IMR-90 (cell line): ENCODE results near the gene RNF112. TPM values are rescaled to one million over a fixed set of nuclear protein-coding genes. Genes with fewer than 3 reads are reported as not detected.

ENCODE experiments used
- ATAC-seq: fragments of 200-7000 bp; cut with Tn5 transposase; 2 replicates; pipeline ENCODE4 v1.9.1; 2020; ENCODE audit warnings: low read depth, mild to moderate bottlenecking, moderate library complexity
- BruUV-seq: library from RNA; stranded (reverse); fragments of 400-500 nt; replicated peaks from 2 replicates; lab custom pipeline; 2021; lab: Mats Ljungman, UMichigan
- CTCF ChIA-PET: fragments of 300-600 bp; formaldehyde crosslinking; extraction: SDS; loops from one replicate; lab custom pipeline; 2021; ENCODE audit warnings: antibody characterized with exemption; lab: Yijun Ruan, JAX
- POLR2A ChIA-PET: fragments of 300-600 bp; sonication (Branson Sonifier 250); formaldehyde crosslinking; loops from one replicate; lab custom pipeline; 2022; ENCODE audit warnings: antibody characterized with exemption; ENCODE audit not compliant: unreplicated experiment; lab: Charles Lee
- DNase-seq: peaks from one replicate; pipeline ENCODE4 v3.0.0; 2013
- H2AFZ ChIP-seq: replicated peaks from 2 replicates; pipeline ENCODE3; 2013; ENCODE audit warnings: low read length, mild to moderate bottlenecking; ENCODE audit not compliant: poor library complexity
- H2AK5ac ChIP-seq: 2 replicates; pipeline ENCODE4 v1.6.1; 2013; ENCODE audit warnings: low read depth, low read length, inconsistent platforms
- H2AK9ac ChIP-seq: replicated peaks from 2 replicates; pipeline ENCODE3; 2013; ENCODE audit warnings: mild to moderate bottlenecking, low read depth, low read length, moderate library complexity; ENCODE audit not compliant: poor library complexity
- H2BK120ac ChIP-seq: 2 replicates; pipeline ENCODE4 v1.6.1; 2013; ENCODE audit warnings: low read depth, low read length, inconsistent platforms
- H2BK15ac ChIP-seq: 3 replicates; pipeline ENCODE4 v1.6.1; 2013; ENCODE audit warnings: low read depth, low read length, inconsistent platforms
- H2BK20ac ChIP-seq: 2 replicates; pipeline ENCODE4 v1.6.1; 2013; ENCODE audit warnings: low read depth, mild to moderate bottlenecking, inconsistent platforms, low read length, moderate library complexity
- H2BK5ac ChIP-seq: 2 replicates; pipeline ENCODE4 v1.6.1; 2013; ENCODE audit warnings: mild to moderate bottlenecking, low read depth, low read length, inconsistent platforms; ENCODE audit not compliant: poor library complexity, severe bottlenecking
- H3K14ac ChIP-seq: replicated peaks from 2 replicates; pipeline ENCODE4 v1.6.1; 2013; ENCODE audit warnings: low read depth, low read length, inconsistent platforms
- H3K18ac ChIP-seq: 2 replicates; pipeline ENCODE4 v1.6.1; 2013; ENCODE audit warnings: low read depth, low read length, control low read depth
- H3K23ac ChIP-seq: 2 replicates; pipeline ENCODE4 v1.6.1; 2013; ENCODE audit warnings: low read depth, low read length, inconsistent platforms
- H3K27ac ChIP-seq: 2 replicates; pipeline ENCODE4 v1.5.1; 2013; ENCODE audit warnings: mild to moderate bottlenecking, control low read depth, low read length; ENCODE audit not compliant: insufficient read depth
- H3K27me3 ChIP-seq: 2 replicates; pipeline ENCODE4 v1.6.1; 2013; ENCODE audit warnings: low read length; ENCODE audit not compliant: control insufficient read depth, insufficient read depth
- H3K36me3 ChIP-seq: 2 replicates; pipeline ENCODE4 v1.6.1; 2013; ENCODE audit warnings: low read length, mixed read lengths; ENCODE audit not compliant: control insufficient read depth, insufficient read depth
- H3K4ac ChIP-seq: 2 replicates; pipeline ENCODE4 v1.6.1; 2013; ENCODE audit warnings: low read depth, low read length, inconsistent platforms
- H3K4me1 ChIP-seq: 2 replicates; pipeline ENCODE4 v1.6.1; 2013; ENCODE audit warnings: low read length, mixed read lengths; ENCODE audit not compliant: control insufficient read depth, insufficient read depth
- H3K4me2 ChIP-seq: 2 replicates; pipeline ENCODE4 v1.6.1; 2013; ENCODE audit warnings: low read depth, mild to moderate bottlenecking, control low read depth, low read length, moderate library complexity
- H3K4me3 ChIP-seq: 2 replicates; pipeline ENCODE4 v1.5.1; 2013; ENCODE audit warnings: low read depth, mild to moderate bottlenecking, control low read depth, low read length, moderate library complexity; ENCODE audit not compliant: insufficient read depth
- H3K56ac ChIP-seq: 2 replicates; pipeline ENCODE4 v1.6.1; 2013; ENCODE audit warnings: low read length, inconsistent platforms; ENCODE audit not compliant: insufficient read depth; ENCODE audit errors: extremely low read depth
- H3K79me1 ChIP-seq, 2 experiments: 2 replicates each; pipeline ENCODE4 v1.6.1; 2013; ENCODE audit warnings: low read length in 2 of 2, inconsistent platforms in 1 of 2, low read depth in 1 of 2
- H3K9ac ChIP-seq: 2 replicates; pipeline ENCODE4 v1.6.1; 2013; ENCODE audit warnings: low read depth, low read length, control low read depth
- H3K9me1 ChIP-seq: 2 replicates; pipeline ENCODE4 v1.6.1; 2013; ENCODE audit warnings: low read length, inconsistent platforms; ENCODE audit not compliant: insufficient read depth
- H3K9me3 ChIP-seq: 2 replicates; pipeline ENCODE4 v1.6.1; 2013; ENCODE audit warnings: low read length; ENCODE audit not compliant: control insufficient read depth, insufficient read depth
- H4K20me1 ChIP-seq: 2 replicates; pipeline ENCODE4 v1.6.1; 2013; ENCODE audit warnings: low read length, inconsistent platforms; ENCODE audit not compliant: insufficient read depth
- H4K5ac ChIP-seq: 2 replicates; pipeline ENCODE4 v1.6.1; 2013; ENCODE audit warnings: mild to moderate bottlenecking, low read depth, low read length, control low read depth
- H4K8ac ChIP-seq, 2 experiments: 2 replicates each; pipeline ENCODE4 v1.6.1; 2013; ENCODE audit warnings: low read depth in 2 of 2, low read length in 2 of 2, control low read depth in 1 of 2, inconsistent platforms in 1 of 2
- H4K91ac ChIP-seq: 2 replicates; pipeline ENCODE4 v1.6.1; 2013; ENCODE audit warnings: low read depth, low read length, inconsistent platforms; ENCODE audit not compliant: insufficient read depth
- BHLHE40 ChIP-seq: fragments of 150-350 bp; IDR thresholded peaks from 2 replicates; pipeline ENCODE4 v1.6.1; 2016; ENCODE audit warnings: mild to moderate bottlenecking, low read depth, low read length
- CEBPB ChIP-seq: IDR thresholded peaks from 2 replicates; pipeline ENCODE4 v1.6.1; 2012; ENCODE audit warnings: low read depth, low read length, improper control_type of control experiment
- CHD1 ChIP-seq: IDR thresholded peaks from 2 replicates; pipeline ENCODE4 v1.6.1; 2012; ENCODE audit warnings: low read depth, low read length, improper control_type of control experiment
- FOS ChIP-seq: fragments of 150-350 bp; IDR thresholded peaks from 2 replicates; pipeline ENCODE4 v1.6.1; 2016; ENCODE audit warnings: low read depth, low read length
- MAFK ChIP-seq: IDR thresholded peaks from 2 replicates; pipeline ENCODE4 v1.6.1; 2012; ENCODE audit warnings: low read depth, low read length, improper control_type of control experiment
- MAZ ChIP-seq: IDR thresholded peaks from 2 replicates; pipeline ENCODE4 v1.6.1; 2012; ENCODE audit warnings: low read depth, mild to moderate bottlenecking, low read length, improper control_type of control experiment, moderate library complexity, borderline replicate concordance
- NFE2L2 ChIP-seq: fragments of 150-350 bp; IDR thresholded peaks from 2 replicates; pipeline ENCODE4 v1.6.1; 2016; ENCODE audit warnings: low read depth, mild to moderate bottlenecking, low read length
- POLR2A ChIP-seq: IDR thresholded peaks from 2 replicates; pipeline ENCODE4 v1.6.1; 2012; ENCODE audit warnings: mild to moderate bottlenecking, low read depth, low read length
- RAD21 ChIP-seq: IDR thresholded peaks from 2 replicates; pipeline ENCODE4 v1.6.1; 2012; ENCODE audit warnings: low read length, improper control_type of control experiment
- RCOR1 ChIP-seq: IDR thresholded peaks from 2 replicates; pipeline ENCODE4 v1.6.1; 2012; ENCODE audit warnings: mild to moderate bottlenecking, low read length, improper control_type of control experiment; ENCODE audit not compliant: insufficient replicate concordance
- RFX5 ChIP-seq: IDR thresholded peaks from 2 replicates; pipeline ENCODE4 v1.8.0; 2012; ENCODE audit warnings: low read depth, mild to moderate bottlenecking, low read length, moderate library complexity
- SMC3 ChIP-seq: fragments of 150-350 bp; IDR thresholded peaks from 2 replicates; pipeline ENCODE4 v1.6.1; 2016; ENCODE audit warnings: low read depth, mild to moderate bottlenecking, antibody characterized with exemption, low read length, moderate library complexity
- WGBS, 2 experiments: methylation state at CpG; one replicate each; pipeline versions ENCODE4 v1.1.5 to v1.1.7; 2013; ENCODE audit warnings: missing lambda C conversion rate in 2 of 2; ENCODE audit not compliant: insufficient read length in 1 of 2; ENCODE audit errors: extremely low coverage in 2 of 2; 5-methylcytosine and 5-hydroxymethylcytosine counted together
- dilution Hi-C: fragments of 300-500 bp; cut with HindIII; formaldehyde crosslinking; loops from one replicate; pipeline ENCODE4 v1.14.3; 2018; ENCODE audit warnings: low sequenced_read_pairs; ENCODE audit not compliant: unreplicated experiment
- in situ Hi-C: fragments of 300-500 bp; cut with MboI; formaldehyde crosslinking; loops from 3 replicates; pipeline ENCODE4 v1.14.3; 2019; ENCODE audit warnings: low sequenced_read_pairs, inconsistent platforms, mixed read lengths
- intact Hi-C: fragments of 100-400 bp; cut with micrococcal nuclease; formaldehyde crosslinking; loops from 2 replicates; pipeline ENCODE4 v1.10.0; 2022
- polyA plus RNA-seq, 3 experiments: library from polyadenylated mRNA; depleted of rRNA; stranded (reverse); fragments of >200 nt; gene quantifications; 2 replicates each; pipeline ENCODE4 v1.2.3, GENCODE V29; 2012; ENCODE audit warnings: low replicate concordance in 1 of 3
- total RNA-seq: library from RNA; depleted of rRNA; stranded (reverse); fragments of >200 nt; gene quantifications from 2 replicates; pipeline ENCODE4 v1.2.3, GENCODE V29; 2012
- TF ChIP-seq, protein P1 (sequence below): conservative IDR thresholded peaks from 2 replicates; pipeline ENCODE4 v1.5.1; 2012; ENCODE audit warnings: mild to moderate bottlenecking, low read depth, low read length, improper control_type of control experiment
- TF ChIP-seq, protein P2 (sequence below): fragments of 150-350 bp; IDR thresholded peaks from 2 replicates; pipeline ENCODE4 v1.6.1; 2017; ENCODE audit warnings: mild to moderate bottlenecking, antibody characterized with exemption, low read length, low read depth

The RNF112 gene
- total and polyA plus RNA-seq, 2 of the 4 experiments (the other 2 are of a cell fraction): 2.5 to 5.7 TPM

DNA sequence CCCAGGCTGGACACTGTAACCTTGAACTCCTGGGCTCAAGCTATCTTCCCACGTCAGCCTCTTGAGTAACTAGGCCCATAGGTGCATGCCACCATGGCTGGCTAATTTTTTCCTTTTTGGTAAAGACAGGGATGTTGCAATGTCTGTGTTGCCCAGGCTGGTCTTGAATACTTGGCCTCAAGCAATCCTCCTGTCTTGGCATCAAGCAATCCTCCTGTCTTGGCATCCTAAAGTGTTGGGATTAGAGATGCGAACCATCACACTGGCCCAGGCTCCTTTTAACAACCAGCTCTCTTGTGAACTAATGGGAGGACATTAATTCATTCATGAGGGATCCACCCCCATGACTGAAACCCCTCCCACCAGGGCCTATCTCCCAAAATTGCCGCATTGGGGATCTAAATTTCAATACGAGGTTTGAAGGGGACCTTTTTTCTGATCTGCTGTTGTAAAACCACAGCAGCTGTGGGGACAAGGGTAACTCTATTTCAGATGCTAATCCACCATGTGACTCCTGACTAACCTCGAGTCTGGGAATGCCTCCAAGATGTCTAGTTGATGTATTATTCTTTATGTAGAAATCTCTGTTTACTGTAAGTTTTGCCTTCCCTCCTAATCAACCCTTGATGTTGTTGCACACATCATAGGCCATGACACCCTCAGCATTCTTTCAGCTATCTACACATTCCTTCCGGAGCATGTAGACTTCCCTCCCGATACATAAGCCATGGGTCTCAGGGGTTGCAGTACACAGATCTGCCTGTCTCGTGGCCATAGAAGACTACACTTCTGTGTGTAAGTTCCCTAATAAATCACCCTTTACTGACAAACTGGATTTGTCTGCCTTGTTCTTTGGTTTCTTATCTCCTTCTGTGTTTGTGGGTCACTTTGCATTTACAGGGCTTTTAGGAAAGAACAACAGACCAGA, 37.6 kb downstream of the RNF112 start:
- Histone ChIP-seq H4K20me1 (no peaks in the 10 kb centered on the region), H2BK20ac (peak overlapping the region; percentile 92), H3K23ac (peak overlapping the region; percentile 89), H3K4me3 (no peak overlapping the region), H2AK5ac (peak overlapping the region; percentile 79), H2BK15ac (peak overlapping the region; percentile 82; the same call in 2 of the 3 replicates), H3K4me1 (peaks cover 17% of the 10 kb centered on the region), H3K27me3 (peaks cover 3% of the 10 kb centered on the region; the same call in 1 of the 2 replicates), H2BK5ac (peak overlapping the region; percentile 77), H2BK120ac (peak overlapping the region; percentile 87), H3K18ac (peak overlapping the region; percentile 68), H3K14ac (peak overlapping the region; percentile 61), H3K4ac (peak overlapping the region; percentile 84), H4K8ac (peak overlapping the region; percentile 73 to 81; a peak in 3 of 4 replicates), H4K91ac (peak overlapping the region; percentile 68), H3K36me3 (no peaks in the 10 kb centered on the region), H3K56ac (peak overlapping the region; percentile 29), H3K79me1 (no peaks in the 10 kb centered on the region), H3K9ac (peak overlapping the region; percentile 12; the same call in 1 of the 2 replicates), H3K9me3 (peaks cover 2% of the 10 kb centered on the region; the same call in 1 of the 2 replicates), H2AFZ (peak overlapping the region; percentile 55), H4K5ac (peak overlapping the region; percentile 24), H3K27ac (peak overlapping the region; percentile 85), H3K4me2 (peak overlapping the region; percentile 38), H2AK9ac (peak overlapping the region; percentile 68), H3K9me1 (peaks cover 5% of the 10 kb centered on the region; the same call in 1 of the 2 replicates)
- ChIA-PET CTCF (interaction anchor here (0.6 to 4.0 kb wide), 5 partner anchors 16 to 314 kb away, joined by 3 to 44 read pairs (median 5); partner anchors contain the start of gene B9D1), POLR2A (interaction anchor here (1.0 kb wide), 3 partner anchors 10 to 86 kb away, joined by 3 read pairs; partner anchors contain the start of gene B9D1)
- in situ Hi-C loops (loop anchor here (5.0 kb wide), 1 partner anchor 86 kb away; the partner anchor contains the start of gene B9D1), dilution Hi-C loops (no loop called here), intact Hi-C loops (loop anchor here (1.0 to 2.0 kb wide), 2 partner anchors 59 to 318 kb away; no protein-coding TSS in a partner anchor)
- WGBS, 2 experiments: no CpG with 5 or more reads among the region's 8 CpGs
- peak; percentile 99 for DNase-seq
- peak; percentile 95 for ATAC-seq
- no TSS peak for BruUV-seq
- TF ChIP-seq MAZ (no peak), SMC3 (no peak), RAD21 (peak; percentile 11; the same call in 1 of the 2 replicates), RFX5 (no peak), BHLHE40 (peak; percentile 58; the same call in 1 of the 2 replicates), RCOR1 (peak; percentile 68), FOS (peak; percentile 61; the same call in 1 of the 2 replicates), NFE2L2 (0 out of 2 replicates have a peak, but pooled peaks have one; percentile 15), POLR2A (no peak), CEBPB (peak; percentile 91), CHD1 (0 out of 2 replicates have a peak, but pooled peaks have one; percentile 78), MAFK (peak; percentile 31; the same call in 1 of the 2 replicates)
- TF ChIP-seq, protein P1, sequence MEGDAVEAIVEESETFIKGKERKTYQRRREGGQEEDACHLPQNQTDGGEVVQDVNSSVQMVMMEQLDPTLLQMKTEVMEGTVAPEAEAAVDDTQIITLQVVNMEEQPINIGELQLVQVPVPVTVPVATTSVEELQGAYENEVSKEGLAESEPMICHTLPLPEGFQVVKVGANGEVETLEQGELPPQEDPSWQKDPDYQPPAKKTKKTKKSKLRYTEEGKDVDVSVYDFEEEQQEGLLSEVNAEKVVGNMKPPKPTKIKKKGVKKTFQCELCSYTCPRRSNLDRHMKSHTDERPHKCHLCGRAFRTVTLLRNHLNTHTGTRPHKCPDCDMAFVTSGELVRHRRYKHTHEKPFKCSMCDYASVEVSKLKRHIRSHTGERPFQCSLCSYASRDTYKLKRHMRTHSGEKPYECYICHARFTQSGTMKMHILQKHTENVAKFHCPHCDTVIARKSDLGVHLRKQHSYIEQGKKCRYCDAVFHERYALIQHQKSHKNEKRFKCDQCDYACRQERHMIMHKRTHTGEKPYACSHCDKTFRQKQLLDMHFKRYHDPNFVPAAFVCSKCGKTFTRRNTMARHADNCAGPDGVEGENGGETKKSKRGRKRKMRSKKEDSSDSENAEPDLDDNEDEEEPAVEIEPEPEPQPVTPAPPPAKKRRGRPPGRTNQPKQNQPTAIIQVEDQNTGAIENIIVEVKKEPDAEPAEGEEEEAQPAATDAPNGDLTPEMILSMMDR: no peak
- TF ChIP-seq, protein P2, sequence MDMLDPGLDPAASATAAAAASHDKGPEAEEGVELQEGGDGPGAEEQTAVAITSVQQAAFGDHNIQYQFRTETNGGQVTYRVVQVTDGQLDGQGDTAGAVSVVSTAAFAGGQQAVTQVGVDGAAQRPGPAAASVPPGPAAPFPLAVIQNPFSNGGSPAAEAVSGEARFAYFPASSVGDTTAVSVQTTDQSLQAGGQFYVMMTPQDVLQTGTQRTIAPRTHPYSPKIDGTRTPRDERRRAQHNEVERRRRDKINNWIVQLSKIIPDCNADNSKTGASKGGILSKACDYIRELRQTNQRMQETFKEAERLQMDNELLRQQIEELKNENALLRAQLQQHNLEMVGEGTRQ: peak; percentile 96
